Mesendoderm (in vitro differentiated cells): ENCODE results near the gene DMAP1. TPM values are rescaled to one million over a fixed set of nuclear protein-coding genes. Genes with fewer than 3 reads are reported as not detected.

ENCODE experiments used
- DNase-seq: peaks from one replicate; pipeline ENCODE4 v3.0.0; 2013
- H2AK5ac ChIP-seq: 2 replicates; pipeline ENCODE4 v1.6.1; 2013; ENCODE audit warnings: low read length, inconsistent platforms
- H2BK120ac ChIP-seq: 2 replicates; pipeline ENCODE4 v1.6.1; 2013; ENCODE audit warnings: low read depth, mild to moderate bottlenecking, low read length, moderate library complexity, mixed read lengths
- H2BK15ac ChIP-seq: replicated peaks from 2 replicates; pipeline ENCODE4 v1.6.1; 2013; ENCODE audit warnings: low read depth, mild to moderate bottlenecking, moderate library complexity
- H2BK5ac ChIP-seq: 2 replicates; pipeline ENCODE4 v1.6.1; 2013; ENCODE audit warnings: low read length, inconsistent platforms
- H3K18ac ChIP-seq: 2 replicates; pipeline ENCODE4 v1.6.1; 2013; ENCODE audit warnings: mild to moderate bottlenecking, low read length, mixed read lengths
- H3K23ac ChIP-seq: one replicate; pipeline ENCODE4 v1.6.1; 2013; ENCODE audit warnings: low read length
- H3K27ac ChIP-seq: 2 replicates; pipeline ENCODE4 v1.5.1; 2013; ENCODE audit warnings: low read depth, mild to moderate bottlenecking, inconsistent platforms, low read length, moderate library complexity
- H3K27me3 ChIP-seq: 2 replicates; pipeline ENCODE4 v1.6.1; 2013; ENCODE audit warnings: low read length, control low read depth, mild to moderate bottlenecking, inconsistent platforms; ENCODE audit not compliant: insufficient read depth, poor library complexity
- H3K36me3 ChIP-seq: 2 replicates; pipeline ENCODE4 v1.6.1; 2013; ENCODE audit warnings: low read length, inconsistent platforms; ENCODE audit not compliant: control insufficient read depth, insufficient read depth
- H3K4ac ChIP-seq: one replicate; pipeline ENCODE4 v1.6.1; 2013; ENCODE audit warnings: low read depth, mild to moderate bottlenecking, low read length, moderate library complexity
- H3K4me1 ChIP-seq: 2 replicates; pipeline ENCODE4 v1.6.1; 2013; ENCODE audit warnings: low read depth, low read length, inconsistent platforms; ENCODE audit not compliant: control insufficient read depth
- H3K4me2 ChIP-seq: 2 replicates; pipeline ENCODE4 v1.6.1; 2013; ENCODE audit warnings: low read length
- H3K4me3 ChIP-seq: 2 replicates; pipeline ENCODE4 v1.5.1; 2013; ENCODE audit warnings: mild to moderate bottlenecking, low read length
- H3K56ac ChIP-seq: one replicate; pipeline ENCODE4 v1.6.1; 2013; ENCODE audit warnings: low read length
- H3K79me1 ChIP-seq: 2 replicates; pipeline ENCODE4 v1.6.1; 2013; ENCODE audit warnings: low read length, inconsistent platforms
- H3K79me2 ChIP-seq: 2 replicates; pipeline ENCODE4 v1.6.1; 2013; ENCODE audit warnings: mild to moderate bottlenecking, low read length; ENCODE audit not compliant: control insufficient read depth, insufficient read depth
- H3K9ac ChIP-seq: 2 replicates; pipeline ENCODE4 v1.6.1; 2013; ENCODE audit warnings: low read length, inconsistent platforms
- H4K5ac ChIP-seq: one replicate; pipeline ENCODE4 v1.6.1; 2013; ENCODE audit warnings: low read length
- H4K8ac ChIP-seq: one replicate; pipeline ENCODE4 v1.6.1; 2013; ENCODE audit warnings: low read depth, mild to moderate bottlenecking, control low read depth, low read length, moderate library complexity
- WGBS: extraction: QIAGEN DNeasy Blood & Tissue Kit; methylation state at CpG from one replicate; pipeline ENCODE4 v1.1.7; 2013; ENCODE audit warnings: low lambda C conversion rate, missing lambda C conversion rate; ENCODE audit not compliant: insufficient coverage; ENCODE audit errors: extremely low coverage; 5-methylcytosine and 5-hydroxymethylcytosine counted together
- small RNA-seq: library from polyadenylated mRNA; stranded (forward); fragments of <200 nt; extraction: miRNeasy Mini kit (QIAGEN cat#:217004); gene quantifications from one replicate; pipeline ENCODE3, GENCODE V24; 2013; ENCODE audit not compliant: insufficient read depth

The DMAP1 gene

GRCh38 chr1:44267438-44267837 lies 54.2 kb downstream of the DMAP1 start:
- no peak overlapping the region for H3K23ac ChIP-seq
- no peaks in the 10 kb centered on the region for H3K79me2 ChIP-seq
- H2BK120ac ChIP-seq = no peak overlapping the region
- no peak overlapping the region for H2BK5ac ChIP-seq
- H3K56ac ChIP-seq = no peak overlapping the region
- H3K4ac ChIP-seq = no peak overlapping the region
- H3K18ac ChIP-seq = no peak overlapping the region
- peaks cover 2% of the 10 kb centered on the region for H3K79me1 ChIP-seq
- no peaks in the 10 kb centered on the region for H3K36me3 ChIP-seq
- no peak overlapping the region for H4K8ac ChIP-seq
- no peak overlapping the region for H2AK5ac ChIP-seq
- no peak overlapping the region for H3K9ac ChIP-seq
- no peaks in the 10 kb centered on the region for H3K27me3 ChIP-seq
- H3K4me1 ChIP-seq = no peaks in the 10 kb centered on the region
- no peak for DNase-seq
- no peak overlapping the region for H4K5ac ChIP-seq
- WGBS = no CpG with 5 or more reads among the region's 5 CpGs
- H3K4me2 ChIP-seq = no peak overlapping the region
- no peak overlapping the region for H3K4me3 ChIP-seq
- no peak overlapping the region for H3K27ac ChIP-seq
- no peak overlapping the region for H2BK15ac ChIP-seq

- DNase-seq = no peak
Measured at GRCh38 chr1:44268054-44268453, 54.8 kb downstream of the DMAP1 start.

More at GRCh38 chr1:44268054-44268453, 54.8 kb downstream of the DMAP1 start:
- no peaks in the 10 kb centered on the region for H3K36me3 ChIP-seq
- no peak overlapping the region for H3K4me2 ChIP-seq
- no peak overlapping the region for H4K5ac ChIP-seq
- no peak overlapping the region for H2AK5ac ChIP-seq
- H2BK15ac ChIP-seq = no peak overlapping the region
- no peak overlapping the region for H2BK5ac ChIP-seq
- no CpG with 5 or more reads among the region's 1 CpG for WGBS
- no peak overlapping the region for H3K56ac ChIP-seq
- no peak overlapping the region for H3K18ac ChIP-seq
- no peaks in the 10 kb centered on the region for H3K27me3 ChIP-seq
- H3K27ac ChIP-seq = no peak overlapping the region
- no peak overlapping the region for H4K8ac ChIP-seq
- no peak overlapping the region for H3K23ac ChIP-seq
- H3K4ac ChIP-seq = no peak overlapping the region
- H2BK120ac ChIP-seq = no peak overlapping the region
- peaks cover 2% of the 10 kb centered on the region for H3K79me1 ChIP-seq
- H3K79me2 ChIP-seq = no peaks in the 10 kb centered on the region
- H3K4me1 ChIP-seq = no peaks in the 10 kb centered on the region
- H3K9ac ChIP-seq = no peak overlapping the region
- H3K4me3 ChIP-seq = no peak overlapping the region

Small RNA genes within 50 kb of the gene (small RNA-seq; reads per million reads assigned to genes)
- not detected for gene AL035417.1
